ENCODE data around the gene GTSE1. TPM values are rescaled to one million over a fixed set of nuclear protein-coding genes. Genes with fewer than 3 reads are reported as not detected.
A peak's percentile ranks its signal among the peaks of the same experiment; 100 is the strongest.
"Not testable (repeated sequence)": the region's sequence is repeated elsewhere in the genome, so short reads cannot be mapped to it uniquely, and the experiment has no call there.

The GTSE1 gene
- total and polyA plus RNA-seq, 10 donors = 1.3 to 5.2 (median 3.0) TPM

- 38 to 59% (median 53%) methylated on average over 12 of the region's 12 CpGs for WGBS, 5 donors
- peaks cover 0 to 32% (median 3%) of the 10 kb centered on the region in 6 donors for H3K4me1 ChIP-seq
- H3K36me3 ChIP-seq = no peaks in the 10 kb centered on the region
- H3K4me3 ChIP-seq = no peak overlapping the region
- peak overlapping the region in 4 of 8 donors; percentile 32 to 72 (median 62) for H3K27ac ChIP-seq
- DNase-seq = no peak
- H3K9me3 ChIP-seq = no peaks in the 10 kb centered on the region
- peaks cover 0 to 42% (median 16%) of the 10 kb centered on the region in 7 donors for H3K27me3 ChIP-seq (replicated peaks in 1 of 7)
- intact Hi-C loops (cut with DNase I; ENCODE audit: low total_unique reads) = loop anchor here (5.0 kb wide), 1 partner anchor 112 kb away; no protein-coding TSS in a partner anchor
- no peak for TF ChIP-seq CTCF (IDR thresholded peaks at IDR 0.05 in 8 of 11, conservative IDR thresholded peaks at IDR 0.05 in 3 of 11)
- TF ChIP-seq POLR2AphosphoS5 (IDR thresholded peaks at IDR 0.05) = peak in 1 of 3 donors; percentile 50
Measured at GRCh38 chr22:46259374-46259773, 37.3 kb upstream of the GTSE1 start.

GRCh38 chr22:46260038-46260437, 36.6 kb upstream of the GTSE1 start:
- intact Hi-C loops (cut with DNase I; ENCODE audit: low total_unique reads) = no loop called here
- no peaks in the 10 kb centered on the region for H3K9me3 ChIP-seq
- no peak overlapping the region for H3K27ac ChIP-seq
- no peak overlapping the region for H3K4me3 ChIP-seq
- peaks cover 0 to 42% (median 16%) of the 10 kb centered on the region in 7 donors for H3K27me3 ChIP-seq (replicated peaks in 1 of 7)
- no peaks in the 10 kb centered on the region for H3K36me3 ChIP-seq
- DNase-seq = no peak
- WGBS, 5 donors = 79 to 86% (median 85%) methylated on average over 6 of the region's 6 CpGs
- TF ChIP-seq POLR2A (IDR thresholded peaks at IDR 0.05) = no peak
- TF ChIP-seq CTCF (IDR thresholded peaks at IDR 0.05 in 8 of 11, conservative IDR thresholded peaks at IDR 0.05 in 3 of 11) = no peak
- no peak for TF ChIP-seq POLR2AphosphoS5 (IDR thresholded peaks at IDR 0.05)
- peaks cover 0 to 32% (median 3%) of the 10 kb centered on the region in 6 donors for H3K4me1 ChIP-seq

- peak; percentile 92 for DNase-seq
- Histone ChIP-seq H3K4me1 (peaks cover 0 to 43% (median 11%) of the 10 kb centered on the region in 6 donors), H3K27ac (peak overlapping the region in 3 of 8 donors; percentile 17 to 77 (median 63)), H3K27me3 (replicated peaks in 1 of 7) (peaks cover 0 to 42% (median 16%) of the 10 kb centered on the region in 7 donors), H3K9me3 (peaks cover 0 to 6% (median 0%) of the 10 kb centered on the region in 8 donors), H3K4me3 (peak overlapping the region in 6 of 8 donors; percentile 4 to 64 (median 30)), H3K36me3 (no peaks in the 10 kb centered on the region)
- TF ChIP-seq POLR2AphosphoS5 (IDR thresholded peaks at IDR 0.05) = peak; percentile 54 to 77 (median 64)
- no peak for TF ChIP-seq POLR2A (IDR thresholded peaks at IDR 0.05)
- peak; percentile 16 to 70 (median 36) for TF ChIP-seq CTCF (IDR thresholded peaks at IDR 0.05 in 8 of 11, conservative IDR thresholded peaks at IDR 0.05 in 3 of 11)
- intact Hi-C loops (cut with DNase I; ENCODE audit: low total_unique reads) = no loop called here
- 12 to 27% (median 14%) methylated on average over 2 to 109 of the region's 109 CpGs for WGBS, 5 donors
Measured at GRCh38 chr22:46262449-46263215, 34.0 kb upstream of the GTSE1 start.

GRCh38 chr22:46263216-46263590, 33.5 kb upstream of the GTSE1 start, which contains the start of gene PKDREJ:
PKDREJ (minus strand) TSS chr22:46263343; CDS start chr22:46263322, 21 bp downstream.
- peaks cover 0 to 42% (median 16%) of the 10 kb centered on the region in 7 donors for H3K27me3 ChIP-seq (replicated peaks in 1 of 7)
- H3K4me1 ChIP-seq = peaks cover 0 to 48% (median 13%) of the 10 kb centered on the region in 6 donors
- TF ChIP-seq POLR2A (IDR thresholded peaks at IDR 0.05) = no peak
- no peak for TF ChIP-seq CTCF (IDR thresholded peaks at IDR 0.05 in 8 of 11, conservative IDR thresholded peaks at IDR 0.05 in 3 of 11)
- no peak for TF ChIP-seq POLR2AphosphoS5 (IDR thresholded peaks at IDR 0.05)
- intact Hi-C loops (cut with DNase I; ENCODE audit: low total_unique reads) = no loop called here
- DNase-seq = no peak
- peak within 1 kb of the TSS in 6 of 8 donors; percentile 4 to 64 (median 30) for H3K4me3 ChIP-seq
- H3K36me3 ChIP-seq = no peaks in the 10 kb centered on the region
- 57 to 100% (median 59%) methylated on average over 2 to 30 of the region's 30 CpGs for WGBS, 5 donors
- peak within 1 kb of the TSS in 3 of 8 donors; percentile 17 to 77 (median 63) for H3K27ac ChIP-seq
- peaks cover 0 to 6% (median 0%) of the 10 kb centered on the region in 8 donors for H3K9me3 ChIP-seq

GRCh38 chr22:46264520-46264919, 32.1 kb upstream of the GTSE1 start:
- Histone ChIP-seq H3K27me3 (replicated peaks in 1 of 7) (peaks cover 0 to 42% (median 16%) of the 10 kb centered on the region in 7 donors), H3K4me1 (peaks cover 0 to 50% (median 26%) of the 10 kb centered on the region in 6 donors)
- H3K27ac ChIP-seq; DNase-seq; H3K9me3 ChIP-seq; H3K4me3 ChIP-seq; H3K36me3 ChIP-seq; intact Hi-C loops (cut with DNase I; ENCODE audit: low total_unique reads): not testable (repeated sequence)
- 97 to 99% (median 97%) methylated on average over 5 to 6 of the region's 6 CpGs for WGBS, 5 donors

- peaks cover 0 to 13% (median 0%) of the 10 kb centered on the region in 6 donors for H3K36me3 ChIP-seq
- DNase-seq; intact Hi-C loops (cut with DNase I; ENCODE audit: low total_unique reads); H3K27ac ChIP-seq; H3K4me3 ChIP-seq; H3K9me3 ChIP-seq: not testable (repeated sequence)
- H3K4me1 ChIP-seq = peaks cover 0 to 56% (median 29%) of the 10 kb centered on the region in 6 donors
- 85 to 96% (median 87%) methylated on average over 4 of the region's 4 CpGs for WGBS, 5 donors
- peaks cover 0 to 33% (median 16%) of the 10 kb centered on the region in 7 donors for H3K27me3 ChIP-seq (replicated peaks in 1 of 7)
Measured at GRCh38 chr22:46265627-46266026, 31.0 kb upstream of the GTSE1 start.
